Measurements from ENCODE around the gene ACYP2.

The ACYP2 gene

DNA sequence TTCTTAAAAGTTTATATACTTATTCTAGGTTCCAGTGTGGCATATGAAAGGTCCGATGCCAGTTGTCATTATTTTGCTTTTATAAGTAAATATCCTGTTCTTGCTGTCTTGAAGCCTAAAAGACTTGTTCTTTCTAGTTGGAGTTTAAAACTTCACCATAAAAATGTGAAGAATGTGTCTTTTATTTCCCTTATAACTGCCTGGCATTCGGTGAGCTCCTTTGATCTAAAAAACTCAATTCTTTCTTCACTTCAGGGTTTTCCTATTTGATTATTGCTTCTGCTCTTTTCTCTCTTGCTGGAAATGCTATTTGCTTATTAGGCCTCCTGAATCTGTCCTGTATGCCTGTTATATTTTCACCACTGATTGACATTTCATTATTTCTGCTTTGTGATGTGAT is 89.1 kb downstream of the ACYP2 start:
- peak; percentile 35 for DNase-seq (ENCODE audit: low read depth)
- TF ChIP-seq CTCF (conservative IDR thresholded peaks at IDR 0.05; ENCODE audit: low read depth, low read length): no peak
- H3K4me3 ChIP-seq (ENCODE audit: low read depth, low read length): no peak overlapping the region

DNA sequence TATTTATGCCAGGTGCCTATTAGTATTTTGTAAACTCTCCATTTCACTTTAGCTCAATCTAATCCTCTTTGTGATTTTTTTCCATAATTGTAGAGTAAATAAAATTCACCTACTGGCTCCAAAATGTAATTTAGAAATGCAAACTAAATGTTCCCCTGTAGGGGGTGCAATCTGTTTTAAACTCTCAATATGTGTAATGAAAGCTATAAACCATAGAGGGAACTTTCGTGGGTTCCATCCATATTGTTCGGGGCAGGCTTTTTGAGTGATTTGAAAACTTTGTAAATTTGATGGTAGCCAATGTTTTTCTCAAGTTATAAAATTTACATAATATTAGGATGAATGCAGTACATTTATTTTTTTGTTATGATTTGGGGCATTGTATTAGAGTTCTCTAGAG is 91.2 kb downstream of the ACYP2 start:
- peak; percentile 79 for DNase-seq (ENCODE audit: low read depth)
- H3K4me3 ChIP-seq (ENCODE audit: low read depth, low read length): no peak overlapping the region

GRCh38 chr2:54207666-54208195 is 92.3 kb downstream of the ACYP2 start:
- TF ChIP-seq CTCF (conservative IDR thresholded peaks at IDR 0.05; ENCODE audit: low read depth, low read length): no peak
- DNase-seq (ENCODE audit: low read depth): peak; percentile 91
- no peak overlapping the region for H3K4me3 ChIP-seq (ENCODE audit: low read depth, low read length)

More for the DNA sequence above, 91.2 kb downstream of the ACYP2 start:
- peak; percentile 60 for TF ChIP-seq CTCF (conservative IDR thresholded peaks at IDR 0.05; ENCODE audit: low read depth, low read length)

GRCh38 chr2:54208364-54209240 is 93.2 kb downstream of the ACYP2 start:
- TF ChIP-seq CTCF (conservative IDR thresholded peaks at IDR 0.05; ENCODE audit: low read depth, low read length): no peak
- peak; percentile 80 for DNase-seq (ENCODE audit: low read depth)
- H3K4me3 ChIP-seq (ENCODE audit: low read depth, low read length): no peak overlapping the region

- peak; percentile 35 for DNase-seq (ENCODE audit: low read depth)
- no peak for TF ChIP-seq CTCF (conservative IDR thresholded peaks at IDR 0.05; ENCODE audit: low read depth, low read length)
- H3K4me3 ChIP-seq (ENCODE audit: low read depth, low read length): no peak overlapping the region
These were observed 94.0 kb downstream of the ACYP2 start for GRCh38 chr2:54209379-54209778.

DNA sequence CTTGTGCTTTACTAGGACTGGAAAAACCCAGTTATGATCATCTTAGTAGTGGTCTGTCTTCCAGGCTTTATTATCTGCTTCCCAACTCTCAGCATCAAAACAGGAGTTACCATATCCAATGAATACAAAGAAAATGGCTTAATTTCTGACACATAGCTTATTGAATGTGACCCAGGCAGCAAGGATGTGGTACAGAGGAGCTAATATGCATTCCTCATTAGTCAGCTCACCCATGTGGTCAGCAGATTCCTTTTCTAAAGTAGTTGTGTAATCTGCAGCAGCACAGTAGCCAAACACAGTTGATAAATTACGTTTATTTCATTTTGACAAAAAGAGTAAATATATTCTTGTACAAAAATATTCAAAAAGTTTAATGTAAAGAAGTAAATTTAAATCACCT is 97.0 kb downstream of the ACYP2 start:
- no peak for TF ChIP-seq CTCF (conservative IDR thresholded peaks at IDR 0.05; ENCODE audit: low read depth, low read length)
- H3K4me3 ChIP-seq (ENCODE audit: low read depth, low read length): no peak overlapping the region
- peak; percentile 96 for DNase-seq (ENCODE audit: low read depth)

GRCh38 chr2:54213082-54213481 is 97.7 kb downstream of the ACYP2 start:
- DNase-seq (ENCODE audit: low read depth): no peak
- no peak for TF ChIP-seq CTCF (conservative IDR thresholded peaks at IDR 0.05; ENCODE audit: low read depth, low read length)
- no peak overlapping the region for H3K4me3 ChIP-seq (ENCODE audit: low read depth, low read length)

Data from choroid plexus epithelial cell (primary cell).